Heart left ventricle (tissue), 16 donors: ENCODE data around the gene KIAA1671. TPM values are rescaled to one million over a fixed set of nuclear protein-coding genes. Genes with fewer than 3 reads are reported as not detected.
A peak's percentile ranks its signal among the peaks of the same experiment; 100 is the strongest.

Source experiments
- ATAC-seq, 4 donors: fragments of 200-7000 bp; cut with Tn5 transposase; one replicate each; pipeline ENCODE4 v1.9.1; 2020 to 2022; ENCODE audit warnings: moderate library complexity in 4 of 4, mild to moderate bottlenecking in 3 of 4, moderate number of reproducible peaks in 1 of 4
- DNase-seq, 5 donors: peaks; one replicate each; pipeline ENCODE4 v3.0.0-alpha.2; 2020
- H3K27ac ChIP-seq, 12 donors: fragments of 200-600 bp; sonication (generic) in 4 of 12; one replicate each; pipeline versions ENCODE4 v1.5.0 to v1.8.0; 2016 to 2022; ENCODE audit warnings: mild to moderate bottlenecking in 2 of 12
- H3K27me3 ChIP-seq, 9 donors: fragments of 200-600 bp; sonication (generic) in 2 of 9; one replicate each; pipeline versions ENCODE4 v1.5.1 to v1.8.0; 2016 to 2022; ENCODE audit warnings: mild to moderate bottlenecking in 3 of 9
- H3K36me3 ChIP-seq, 9 donors: fragments of 200-600 bp; sonication (generic) in 2 of 9; one replicate each; pipeline versions ENCODE4 v1.5.0 to v1.8.0; 2018 to 2022; ENCODE audit warnings: mild to moderate bottlenecking in 2 of 9
- H3K4me1 ChIP-seq, 12 donors: fragments of 200-600 bp; sonication (generic) in 4 of 12; one replicate each; pipeline versions ENCODE4 v1.5.0 to v1.8.0; 2016 to 2022; ENCODE audit warnings: mild to moderate bottlenecking in 3 of 12
- H3K4me3 ChIP-seq, 12 donors: fragments of 200-600 bp; sonication (generic) in 4 of 12; one replicate each; pipeline versions ENCODE4 v1.5.0 to v1.8.0; 2017 to 2022; ENCODE audit warnings: mild to moderate bottlenecking in 9 of 12, moderate library complexity in 4 of 12
- H3K9me3 ChIP-seq, 12 donors: fragments of 200-600 bp; sonication (generic) in 4 of 12; one replicate each; pipeline versions ENCODE4 v1.5.0 to v1.8.0; 2016 to 2022; ENCODE audit warnings: mild to moderate bottlenecking in 1 of 12
- CTCF ChIP-seq, 12 donors: fragments of 200-600 bp; sonication (generic) in 4 of 12; IDR thresholded peaks; one replicate each; pipeline versions ENCODE4 v1.5.0 to v1.8.0; 2018 to 2022; ENCODE audit warnings: antibody characterized with exemption in 12 of 12, mild to moderate bottlenecking in 5 of 12
- POLR2A ChIP-seq, 2 donors: fragments of 450-650 bp; IDR thresholded peaks; one replicate each; pipeline ENCODE4 v1.6.1; 2017; ENCODE audit warnings: antibody characterized with exemption in 2 of 2, mild to moderate bottlenecking in 2 of 2, moderate library complexity in 2 of 2
- WGBS, 4 donors: extraction: QIAGEN DNeasy Blood & Tissue Kit in 2 of 4; methylation state at CpG; one replicate each; pipeline versions ENCODE4 v1.1.5 to v1.1.7; 2013 to 2018; 5-methylcytosine and 5-hydroxymethylcytosine counted together
- intact Hi-C, 10 donors: fragments of 100-400 bp; cut with DNase I; formaldehyde crosslinking; loops; one replicate each; pipeline versions ENCODE4 v1.11.1 to v1.14.2; 2022
- polyA plus RNA-seq, 2 donors: library from polyadenylated mRNA; stranded (reverse); fragments of 200-250 nt; gene quantifications; one replicate each; pipeline ENCODE4 v1.2.3, GENCODE V29; 2013
- total RNA-seq, 9 donors: library from RNA; depleted of rRNA in 2 of 9; stranded (reverse); fragments of >200 nt in 2 of 9; fragmentation: NEBNext Ultra II Directional in 3 of 9; extraction: Animal tissue kit (Norgen Biotek cat#: 25700) in 3 of 9; gene quantifications; one replicate each; pipeline versions ENCODE4 v1.1.0 to v1.2.4, GENCODE V29; 2016 to 2023
- donor health status: ischemic (EF 13 %, LVEDD 7.1; RV severe dilation, severe dysfunction).
- donor health status: healthy with polysubstance abuse.
- donor health status: DM: no; HTN: yes; CAD: no.
- donor health status: DM: no; HTN: no; CAD: no.
- donor health status: ischemic (EF 25% LVEDD 6.9; RV normal size, moderate dysfunction).
- donor health status: ischemic (EF 25% LVEDD 5.7; RV mildly dilated, moderate dysfunction).
- donor health status: healthy.
- donor health status: DM: yes; HTN: yes; CAD: no.
- donor health status: ischemic (EF 35%, LVEDD 5.7; RV mildly dilated, moderate dysfunction).
- donor health status: nonischemic (EF 11% LVEDD 7.7; RV severe dilation, severe dysfunction).
- donor health status: DM: yes; HTN: yes; CAD: no.
- donor health status: PGD.
- donor health status: ischemic (EF 29% LVEDD 5.4; RV normal size, mild dysfunction).
- donor health status: nonischemic (EF 23%, LVEDD 6.1; RV moderate dilation, normal function).

KIAA1671 gene
- total and polyA plus RNA-seq, 11 donors, result 4.5 to 22.1 (median 13.2) TPM

DNA sequence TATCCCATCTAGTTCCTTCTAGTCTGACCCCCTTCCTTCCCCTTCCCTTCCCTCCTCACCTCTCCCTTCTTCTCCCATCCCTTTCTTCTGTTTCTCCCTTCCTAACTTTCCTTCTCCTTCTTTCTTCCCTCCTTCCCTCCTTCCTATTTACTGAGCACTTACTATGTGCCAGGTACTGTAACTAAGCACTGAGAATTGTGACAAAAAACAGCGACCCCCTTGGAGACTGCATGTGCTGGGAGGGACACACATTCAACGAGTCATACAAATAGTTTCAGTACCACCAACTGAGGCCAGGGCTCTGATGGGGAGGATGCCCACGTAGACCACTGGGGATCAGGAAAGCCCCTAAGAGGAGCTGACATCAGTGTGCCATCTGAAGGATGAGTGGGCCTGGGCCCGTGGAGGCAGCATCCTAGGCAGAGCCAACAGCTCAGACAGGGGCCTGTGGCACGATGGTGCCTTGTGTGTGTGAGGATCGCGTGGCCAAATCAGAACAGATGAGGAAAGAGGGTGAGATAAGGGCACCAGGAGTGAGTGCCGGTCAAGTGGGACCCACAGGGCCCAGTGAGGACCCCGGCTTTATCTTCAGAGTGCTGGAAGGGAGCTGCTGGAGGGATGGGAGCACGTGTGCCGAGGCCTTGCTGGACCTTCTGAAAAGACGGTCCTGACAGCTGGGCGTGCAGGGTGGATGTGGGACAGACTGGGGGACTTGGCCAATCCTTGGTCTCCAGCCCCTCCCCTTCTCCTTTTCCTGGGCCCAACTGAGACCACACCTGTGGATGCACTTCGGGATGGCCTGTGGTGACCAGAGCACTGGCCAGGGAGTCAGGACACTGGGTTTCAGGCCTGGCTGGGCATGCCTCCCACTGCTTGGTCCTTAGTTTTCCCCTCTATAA is 208.8 kb downstream of the KIAA1671 start:
- TF ChIP-seq POLR2A (IDR thresholded peaks at IDR 0.05) (no peak), CTCF (IDR thresholded peaks at IDR 0.05) (no peak)
- WGBS, 4 donors, result 81 to 86% (median 85%) methylated on average over 14 of the region's 14 CpGs
- Histone ChIP-seq H3K27ac (no peak overlapping the region), H3K27me3 (no peaks in the 10 kb centered on the region), H3K4me3 (no peak overlapping the region), H3K4me1 (peaks cover 0 to 30% (median 11%) of the 10 kb centered on the region in 12 donors), H3K36me3 (no peaks in the 10 kb centered on the region), H3K9me3 (no peaks in the 10 kb centered on the region)
- no peak for DNase-seq
- intact Hi-C loops, result no loop called here
- ATAC-seq, result no peak

DNA sequence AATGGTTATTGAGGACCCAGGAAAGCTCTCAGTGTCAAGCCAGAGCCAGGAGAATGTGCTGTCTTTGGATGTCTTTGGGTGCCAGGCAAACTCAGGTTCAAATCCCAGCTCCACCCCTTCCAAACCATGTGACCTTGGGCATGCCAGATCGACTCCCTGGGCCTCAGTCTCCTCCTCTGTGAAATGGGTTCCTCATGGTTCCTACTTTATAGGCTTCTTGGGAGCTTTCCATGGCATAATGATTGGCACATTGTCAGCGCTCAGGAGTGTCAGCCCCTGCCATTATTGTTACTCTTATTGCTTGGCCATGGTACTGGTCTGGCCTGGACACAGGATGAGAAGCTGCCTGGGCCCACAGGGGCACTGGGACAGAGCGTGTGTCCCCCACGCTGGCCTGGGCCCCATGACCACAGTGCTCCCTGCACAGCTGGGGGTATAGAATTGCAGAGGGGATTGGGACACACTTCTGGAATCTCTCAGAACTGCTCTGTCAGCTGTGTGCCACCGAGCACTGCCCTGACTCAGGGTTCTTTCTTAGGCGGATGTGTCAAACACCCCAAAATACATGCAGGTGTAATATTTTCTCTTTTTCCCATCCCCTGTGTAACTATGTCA is 209.5 kb downstream of the KIAA1671 start:
- H3K9me3 ChIP-seq, result no peaks in the 10 kb centered on the region
- no peak overlapping the region for H3K4me3 ChIP-seq
- no peaks in the 10 kb centered on the region for H3K36me3 ChIP-seq
- intact Hi-C loops, result no loop called here
- 91 to 94% (median 92%) methylated on average over 6 of the region's 6 CpGs for WGBS, 4 donors
- DNase-seq (no peak), ATAC-seq (no peak)
- no peaks in the 10 kb centered on the region for H3K27me3 ChIP-seq
- H3K27ac ChIP-seq, result no peak overlapping the region
- TF ChIP-seq POLR2A (IDR thresholded peaks at IDR 0.05) (no peak), CTCF (IDR thresholded peaks at IDR 0.05) (no peak)
- H3K4me1 ChIP-seq, result peaks cover 0 to 24% (median 6%) of the 10 kb centered on the region in 12 donors

DNA sequence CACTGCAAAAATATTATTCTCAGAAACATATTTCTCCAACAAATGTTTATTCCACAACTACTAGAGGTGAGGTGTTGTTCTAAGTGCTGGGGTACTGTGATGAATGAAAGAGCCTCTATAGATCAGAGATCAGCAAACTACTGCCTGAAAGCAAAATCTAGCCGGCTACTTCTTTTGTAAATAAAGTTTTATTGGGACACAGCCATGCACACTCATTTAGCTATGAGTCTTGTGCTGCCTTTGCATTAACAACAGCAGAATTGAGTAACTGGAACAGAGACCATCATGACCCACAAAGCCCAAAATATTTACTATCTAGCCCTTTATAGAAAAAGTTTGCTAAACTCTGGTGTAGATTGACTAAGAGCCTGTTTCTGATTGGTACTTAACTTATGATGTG is 210.0 kb downstream of the KIAA1671 start:
- Histone ChIP-seq H3K9me3 (no peaks in the 10 kb centered on the region), H3K36me3 (no peaks in the 10 kb centered on the region), H3K27me3 (no peaks in the 10 kb centered on the region), H3K27ac (no peak overlapping the region), H3K4me1 (peaks cover 0 to 20% (median 4%) of the 10 kb centered on the region in 12 donors), H3K4me3 (no peak overlapping the region)
- no peak for DNase-seq
- TF ChIP-seq POLR2A (IDR thresholded peaks at IDR 0.05), result no peak
- no peak for TF ChIP-seq CTCF (IDR thresholded peaks at IDR 0.05)
- ATAC-seq, result no peak
- intact Hi-C loops, result no loop called here
- 90 to 96% (median 94%) methylated on average over 1 of the region's 1 CpG for WGBS, 4 donors

DNA sequence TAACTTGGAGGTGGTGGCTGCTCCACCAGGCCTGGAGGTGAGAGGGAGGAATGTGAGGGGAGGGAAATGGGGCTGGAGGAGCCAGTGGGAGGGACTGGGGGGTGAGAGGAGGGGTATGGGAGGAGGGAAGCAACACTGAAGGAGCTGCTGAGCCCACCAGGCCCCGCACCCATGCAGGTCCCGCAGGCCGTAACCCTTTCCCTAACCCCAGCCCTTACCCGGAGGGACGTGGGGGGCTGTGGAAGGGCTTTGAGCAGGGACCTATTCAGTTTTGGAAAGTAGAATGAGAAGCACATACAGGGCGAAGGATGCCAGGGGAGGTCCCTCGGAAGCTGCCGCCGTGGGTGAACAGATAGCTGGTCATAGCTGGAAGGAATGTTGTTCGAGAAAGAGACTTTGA is 213.3 kb downstream of the KIAA1671 start:
- no peaks in the 10 kb centered on the region for H3K27me3 ChIP-seq
- H3K4me3 ChIP-seq, result no peak overlapping the region
- intact Hi-C loops, result loop anchor here in 4 of 10 donors (2.0 to 5.0 kb wide), 2 partner anchors 53 kb away; no protein-coding TSS in a partner anchor
- peak overlapping the region in 1 of 12 donors; percentile 24 for H3K27ac ChIP-seq
- 94 to 97% (median 96%) methylated on average over 10 of the region's 10 CpGs for WGBS, 4 donors
- ATAC-seq (no peak), DNase-seq (no peak)
- TF ChIP-seq POLR2A (IDR thresholded peaks at IDR 0.05) (no peak), CTCF (IDR thresholded peaks at IDR 0.05) (no peak)
- peaks cover 0 to 6% (median 0%) of the 10 kb centered on the region in 12 donors for H3K4me1 ChIP-seq
- H3K9me3 ChIP-seq, result no peaks in the 10 kb centered on the region
- peaks cover 0 to 4% (median 1%) of the 10 kb centered on the region in 9 donors for H3K36me3 ChIP-seq
